ENCODE data around the gene RB1.

The RB1 gene

GRCh38 chr13:48303359-48304142, at the start of gene RB1:
Gene RB1, plus strand, starts transcription at chr13:48303751. Its CDS starts 162 bp downstream, at chr13:48303913.
- H2AFZ ChIP-seq: peak within 1 kb of the TSS; percentile 98
- H3K27me3 ChIP-seq (ENCODE audit: control insufficient read depth, insufficient read depth, low read length): no peaks in the 10 kb centered on the region
- H3K27ac ChIP-seq: peak within 1 kb of the TSS; percentile 87
- no peaks in the 10 kb centered on the region for H3K36me3 ChIP-seq (ENCODE audit: control insufficient read depth, insufficient read depth, low read length)
- H3K9ac ChIP-seq: peak within 1 kb of the TSS; percentile 87
- no peaks in the 10 kb centered on the region for H3K9me3 ChIP-seq (ENCODE audit: control insufficient read depth, low read length)
- peak within 1 kb of the TSS; percentile 79 for H3K4me2 ChIP-seq (ENCODE audit: low read length)
- H3K4me1 ChIP-seq: no peaks in the 10 kb centered on the region
- H3K4me3 ChIP-seq (ENCODE audit: low read depth, low read length): peak within 1 kb of the TSS; percentile 69
- TF ChIP-seq CTCF (IDR thresholded peaks at IDR 0.05): no peak
- peaks cover 3% of the 10 kb centered on the region for H3K79me2 ChIP-seq

GRCh38 chr13:48253849-48254248, 49.7 kb upstream of the RB1 start:
- H2AFZ ChIP-seq: no peak overlapping the region
- no peaks in the 10 kb centered on the region for H3K27me3 ChIP-seq (ENCODE audit: control insufficient read depth, insufficient read depth, low read length)
- no peaks in the 10 kb centered on the region for H3K4me1 ChIP-seq
- H3K36me3 ChIP-seq (ENCODE audit: control insufficient read depth, insufficient read depth, low read length): no peaks in the 10 kb centered on the region
- H3K79me2 ChIP-seq: peaks cover 10% of the 10 kb centered on the region
- no peak overlapping the region for H3K27ac ChIP-seq
- H3K9me3 ChIP-seq (ENCODE audit: control insufficient read depth, low read length): no peaks in the 10 kb centered on the region
- no peak overlapping the region for H3K4me3 ChIP-seq (ENCODE audit: low read depth, low read length)
- no peak overlapping the region for H3K9ac ChIP-seq
- no peak overlapping the region for H3K4me2 ChIP-seq (ENCODE audit: low read length)
- TF ChIP-seq CTCF (IDR thresholded peaks at IDR 0.05): no peak

- no peaks in the 10 kb centered on the region for H3K36me3 ChIP-seq (ENCODE audit: control insufficient read depth, insufficient read depth, low read length)
- H3K79me2 ChIP-seq: peaks cover 7% of the 10 kb centered on the region
- H3K4me1 ChIP-seq: no peaks in the 10 kb centered on the region
- H3K27me3 ChIP-seq (ENCODE audit: control insufficient read depth, insufficient read depth, low read length): no peaks in the 10 kb centered on the region
- no peak overlapping the region for H2AFZ ChIP-seq
- H3K9ac ChIP-seq: no peak overlapping the region
- no peak overlapping the region for H3K27ac ChIP-seq
- no peaks in the 10 kb centered on the region for H3K9me3 ChIP-seq (ENCODE audit: control insufficient read depth, low read length)
- H3K4me2 ChIP-seq (ENCODE audit: low read length): no peak overlapping the region
- H3K4me3 ChIP-seq (ENCODE audit: low read depth, low read length): no peak overlapping the region
- no peak for TF ChIP-seq CTCF (IDR thresholded peaks at IDR 0.05)
These were observed 48.5 kb upstream of the RB1 start for GRCh38 chr13:48255090-48255489.

- no peaks in the 10 kb centered on the region for H3K36me3 ChIP-seq (ENCODE audit: control insufficient read depth, insufficient read depth, low read length)
These were observed 47.6 kb upstream of the RB1 start for GRCh38 chr13:48255954-48256353.

More at GRCh38 chr13:48255954-48256353, 47.6 kb upstream of the RB1 start:
- H3K27ac ChIP-seq: no peak overlapping the region
- H3K79me2 ChIP-seq: no peaks in the 10 kb centered on the region
- TF ChIP-seq CTCF (IDR thresholded peaks at IDR 0.05): no peak
- H3K4me2 ChIP-seq (ENCODE audit: low read length): no peak overlapping the region
- H3K27me3 ChIP-seq (ENCODE audit: control insufficient read depth, insufficient read depth, low read length): no peaks in the 10 kb centered on the region
- H3K9ac ChIP-seq: no peak overlapping the region
- no peaks in the 10 kb centered on the region for H3K4me1 ChIP-seq
- no peak overlapping the region for H2AFZ ChIP-seq
- no peak overlapping the region for H3K4me3 ChIP-seq (ENCODE audit: low read depth, low read length)
- H3K9me3 ChIP-seq (ENCODE audit: control insufficient read depth, low read length): no peaks in the 10 kb centered on the region

Data from parathyroid adenoma (tissue), 2 donors.